Activated naive CD8-positive, alpha-beta T cell treated with anti-CD3 and anti-CD28 coated beads, Interleukin-2, amount 50 U/mL, for 16 hours (primary cell): ENCODE measurements around the gene WFDC8.

Experiments used
- DNase-seq: peaks from one replicate; pipeline ENCODE4 v3.0.0-alpha.2; 2020; ENCODE audit warnings: low read depth, low spot score

WFDC8 gene

DNA sequence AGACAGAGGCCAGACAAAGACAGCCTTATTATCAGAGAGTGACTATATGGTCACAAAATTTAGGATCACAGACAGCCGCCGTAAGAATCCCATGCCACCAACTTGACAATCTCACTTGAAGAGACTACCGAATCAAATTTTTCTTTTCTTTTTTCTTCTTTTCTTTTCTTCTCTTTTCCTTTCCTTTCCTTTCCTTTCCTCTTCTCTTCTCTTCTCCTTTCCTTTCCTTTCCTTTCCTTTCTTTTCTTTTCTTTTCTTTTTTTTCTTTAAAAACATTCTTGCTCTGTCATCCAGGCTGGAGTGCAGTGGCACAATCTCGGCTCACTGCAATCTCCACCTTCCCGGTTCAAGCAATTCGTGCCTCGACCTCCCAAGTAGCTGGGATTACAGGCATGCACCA lies 30.7 kb downstream of the WFDC8 start:
- DNase-seq: no peak

DNA sequence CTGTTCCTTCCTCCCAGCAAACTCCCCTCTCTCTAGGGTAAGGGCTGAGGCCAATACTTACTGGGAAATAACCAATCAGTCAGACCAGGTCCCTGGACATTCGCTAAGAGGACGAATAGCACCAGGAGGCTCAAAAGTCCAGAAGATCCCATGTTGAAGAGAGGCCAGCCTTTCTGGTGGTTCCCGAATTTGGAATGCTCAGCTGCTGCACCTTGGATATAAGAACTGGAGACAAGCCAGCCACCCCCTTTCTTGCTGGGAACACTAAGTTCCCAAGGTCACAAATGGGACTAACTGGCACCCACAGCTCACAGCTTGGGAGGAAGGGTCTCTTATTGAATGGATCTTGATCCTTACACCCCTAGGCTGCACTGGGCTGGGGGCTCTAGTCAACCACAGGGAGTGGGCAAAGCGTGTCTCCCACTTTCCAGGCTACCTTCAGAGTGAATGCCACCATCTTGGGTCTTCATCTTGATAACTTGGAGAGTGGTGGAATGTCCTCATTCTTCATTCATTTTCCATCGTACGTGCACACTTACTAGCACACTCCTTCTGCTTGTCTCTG lies 31.8 kb downstream of the WFDC8 start, which contains the start of gene EPPIN:
EPPIN (minus strand) TSS at position 196 of the 565 bp plus-strand sequence; CDS start at position 152, 44 bp downstream.
- DNase-seq: no peak

DNA sequence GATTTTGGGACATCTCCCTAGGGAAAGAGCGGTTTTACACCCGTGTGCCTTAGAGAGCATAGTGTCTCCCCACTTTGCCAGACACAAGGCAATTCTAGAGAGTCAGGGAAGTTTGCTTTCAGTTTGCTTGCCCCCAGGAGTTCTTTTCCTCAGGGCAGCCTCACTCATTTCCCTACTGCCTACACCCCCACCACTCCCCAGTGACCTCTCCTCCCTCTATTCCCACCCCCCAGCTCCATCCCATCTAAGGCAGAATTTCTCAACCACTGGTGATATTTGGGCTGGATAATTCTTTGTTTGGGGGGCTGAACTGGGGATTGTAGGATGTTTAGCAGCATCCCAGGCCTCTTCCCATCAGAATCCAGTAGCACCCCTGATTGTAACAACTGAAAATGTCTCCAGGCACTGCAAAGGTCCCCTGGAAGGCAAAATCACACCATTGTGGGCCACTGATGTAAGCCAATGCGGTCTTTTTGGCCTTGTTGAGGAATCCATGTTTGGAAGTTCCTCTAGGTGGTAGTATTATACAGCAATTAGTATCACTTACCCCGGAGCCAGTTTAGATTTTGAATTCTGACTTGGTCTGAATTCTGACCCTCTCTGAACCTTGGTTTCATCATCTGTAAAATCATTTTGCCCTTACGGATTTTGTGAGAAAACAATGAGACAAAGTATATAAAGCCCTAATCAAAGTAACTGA lies 33.2 kb downstream of the WFDC8 start:
- DNase-seq: no peak

DNA sequence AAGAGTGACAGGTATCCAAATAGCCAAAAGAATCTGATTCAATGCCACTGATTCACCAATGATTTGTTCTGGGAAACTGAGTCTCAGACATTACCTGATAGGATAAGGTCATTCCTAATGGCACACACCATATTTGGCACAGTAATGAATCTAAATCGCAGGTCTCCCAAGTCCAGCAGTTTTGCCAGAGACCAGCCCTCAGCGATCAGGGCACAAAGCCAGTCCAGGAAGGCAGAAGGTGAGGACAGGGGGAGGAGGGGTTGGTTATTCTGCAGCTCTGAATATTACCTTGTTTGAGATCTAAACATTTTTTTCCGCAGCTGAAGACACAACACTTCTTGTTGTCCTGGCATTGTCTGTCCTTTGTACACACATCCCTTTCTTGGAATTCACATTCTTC lies 33.7 kb downstream of the WFDC8 start:
- no peak for DNase-seq

DNA sequence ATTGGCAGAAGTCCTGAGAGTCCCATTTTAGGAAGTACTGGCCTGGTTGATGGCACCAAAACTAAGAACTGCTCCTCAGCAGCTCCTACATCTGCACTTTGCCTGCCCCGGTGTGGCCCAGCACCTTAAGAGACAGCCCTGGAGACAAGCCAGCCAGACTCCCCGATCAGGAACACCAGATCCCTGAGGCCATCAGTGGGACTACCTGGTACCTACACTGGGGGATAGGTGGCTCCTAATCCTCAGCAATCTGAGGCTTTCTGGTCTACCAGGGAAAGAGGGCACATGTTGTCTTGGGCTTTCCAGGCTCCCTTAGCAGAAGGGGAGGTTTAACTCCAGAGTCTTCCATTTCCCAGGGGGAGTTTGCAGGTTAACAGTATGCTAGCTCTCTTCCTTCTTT lies 39.7 kb downstream of the WFDC8 start, which contains the start of gene WFDC6:
WFDC6 (minus strand) TSS at position 101 of the 400 bp plus-strand sequence; CDS start at position 26, 75 bp downstream.
- DNase-seq: no peak

DNA sequence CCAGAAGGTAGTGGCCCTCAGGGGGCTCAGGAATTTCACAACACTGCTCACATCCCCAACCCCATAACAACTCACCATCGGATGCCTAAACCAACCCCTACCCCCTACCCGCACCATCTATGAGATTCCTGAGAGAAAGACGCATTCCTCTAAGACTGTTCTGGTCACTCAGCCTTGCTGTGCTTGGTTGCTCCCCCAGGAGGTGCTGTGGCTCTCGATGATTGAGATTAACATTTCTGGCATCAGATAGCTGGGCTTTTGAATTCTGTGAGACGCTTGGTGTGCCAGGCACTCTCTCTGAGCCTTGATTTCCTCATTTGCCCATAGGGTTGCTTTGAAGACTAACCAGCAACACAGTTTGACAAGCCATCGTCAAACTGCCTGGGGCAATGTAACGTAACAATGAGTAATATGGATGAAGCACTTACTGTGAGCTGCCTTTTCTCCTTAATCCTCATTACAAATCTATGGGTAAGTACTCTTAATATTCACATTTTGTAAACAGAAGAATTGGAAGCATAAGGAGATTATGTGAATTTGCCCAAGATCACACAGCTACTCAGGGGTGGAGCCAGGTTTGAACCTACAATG lies 40.8 kb downstream of the WFDC8 start:
- DNase-seq: no peak

DNA sequence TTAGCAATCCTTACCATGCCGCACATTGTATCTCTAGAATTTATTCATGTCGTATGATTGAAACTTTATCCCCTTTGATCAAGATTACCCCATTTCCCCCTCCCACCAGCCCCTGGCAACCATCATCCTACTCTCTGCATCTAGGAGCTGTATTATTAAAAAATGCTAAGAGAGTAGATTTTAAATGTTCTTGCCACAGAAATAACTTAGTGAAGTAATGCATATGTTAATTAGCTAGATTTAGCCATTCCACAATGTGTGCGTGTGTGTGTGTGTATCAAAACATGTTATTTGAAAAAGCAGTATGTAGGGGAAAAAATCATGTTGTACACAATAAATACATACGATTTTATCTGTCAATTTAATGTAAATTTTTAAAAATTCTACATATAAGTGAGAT lies 51.8 kb downstream of the WFDC8 start:
- no peak for DNase-seq

DNA sequence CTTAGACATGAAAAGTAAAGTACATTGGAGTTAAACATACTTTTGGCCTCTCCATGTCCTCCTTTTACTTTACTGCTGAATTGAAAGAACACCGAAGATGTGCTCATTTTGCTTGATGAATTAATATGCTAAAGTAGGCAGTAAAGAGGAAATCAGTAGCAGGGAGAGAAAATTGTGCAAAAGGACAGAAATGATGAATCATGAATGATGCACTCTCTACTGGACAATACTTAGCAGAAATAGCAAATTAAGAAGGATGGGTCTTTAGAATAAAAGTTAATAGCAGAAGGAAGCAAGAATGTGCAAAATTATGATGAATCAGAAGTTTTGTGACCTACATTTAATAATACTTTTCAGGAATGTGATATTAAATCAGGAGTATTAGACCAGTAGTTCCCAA lies 55.3 kb downstream of the WFDC8 start:
- DNase-seq: no peak

DNA sequence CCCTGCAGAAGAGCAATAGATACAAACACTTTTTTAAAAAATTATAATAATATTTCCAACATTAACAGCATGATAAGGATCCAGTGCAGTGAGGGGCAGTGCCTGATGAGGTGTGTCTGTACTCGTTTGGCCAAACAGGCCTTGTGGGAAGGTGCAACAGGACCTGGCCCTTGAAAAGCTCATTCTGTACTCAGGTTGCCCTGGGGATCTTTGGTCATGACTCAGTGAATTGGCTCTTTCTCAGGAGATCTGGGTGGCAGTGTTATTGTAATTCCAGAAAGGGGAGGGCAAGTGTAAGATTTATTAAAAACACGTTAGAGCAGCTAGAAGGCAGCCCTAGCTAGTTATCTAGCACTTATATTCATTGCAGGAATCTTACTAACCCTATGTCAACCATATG lies 60.8 kb downstream of the WFDC8 start:
- DNase-seq: no peak

DNA sequence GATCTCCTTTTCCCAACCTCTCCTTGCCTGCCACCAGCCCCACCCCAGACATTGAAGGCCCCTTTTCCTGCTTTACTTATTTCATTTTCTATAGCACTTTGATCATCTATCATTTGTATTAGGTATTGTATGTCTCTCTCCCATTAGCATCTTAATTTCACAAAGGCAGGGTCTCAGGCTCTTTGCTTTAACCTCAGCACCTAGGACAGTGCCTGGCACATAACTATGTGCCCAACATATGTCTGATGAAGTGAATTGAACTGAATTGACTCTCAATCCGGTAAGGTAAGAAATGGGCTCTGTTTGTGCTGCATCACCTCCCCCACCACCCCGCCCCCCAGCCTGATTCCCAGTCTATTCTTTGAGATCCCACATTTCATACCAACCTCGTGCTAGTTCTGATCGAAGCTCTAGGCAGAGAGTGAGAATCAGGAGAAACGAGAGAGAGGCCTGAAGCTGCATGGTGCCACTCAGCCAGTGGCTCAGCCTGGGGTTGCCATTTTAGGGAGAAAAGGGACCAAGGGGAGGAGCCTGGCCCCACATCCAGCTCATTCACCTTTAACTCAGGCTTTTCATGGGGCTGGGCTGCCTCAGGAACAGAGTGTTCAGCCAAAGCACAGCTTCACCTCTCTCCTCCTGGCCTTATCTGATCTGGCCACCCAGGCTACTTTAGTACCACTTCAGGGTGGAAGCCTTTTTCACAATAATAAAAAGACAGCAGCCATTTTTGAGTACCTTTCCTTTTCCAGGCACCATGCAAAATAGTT lies 63.8 kb downstream of the WFDC8 start, which contains the start of gene SPINT3:
SPINT3 (minus strand) TSS at position 476 of the 767 bp plus-strand sequence; CDS start at position 462, 14 bp downstream.
- DNase-seq: no peak

DNA sequence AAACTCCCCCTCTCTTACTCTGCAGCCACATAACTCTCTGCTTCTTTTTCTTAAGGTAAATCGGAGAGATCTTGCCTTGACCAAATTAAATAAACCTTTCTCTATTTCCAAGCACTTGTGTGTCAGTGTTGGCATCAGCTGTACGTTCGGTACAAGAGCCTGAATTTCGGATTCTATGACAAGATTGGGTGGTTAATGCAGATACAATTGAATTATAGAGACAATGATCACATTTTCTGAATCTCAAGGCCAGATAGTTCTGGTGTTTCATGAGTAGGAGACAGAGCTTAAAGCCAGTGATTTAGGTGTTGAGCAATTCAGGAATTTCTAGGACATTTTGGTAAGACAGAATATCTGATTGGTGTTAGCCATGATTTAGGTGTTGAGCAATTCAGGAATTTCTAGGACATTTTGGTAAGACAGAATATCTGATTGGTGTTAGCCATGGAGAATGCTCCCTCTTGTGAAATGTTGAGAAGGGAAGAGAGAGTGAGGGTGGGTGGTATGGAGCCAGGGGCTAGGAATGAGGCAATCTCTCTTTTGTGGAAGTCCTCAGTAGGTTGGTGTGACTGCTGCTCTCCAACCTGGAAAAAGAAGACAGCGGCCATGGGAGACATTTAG lies 68.7 kb downstream of the WFDC8 start:
- no peak for DNase-seq

DNA sequence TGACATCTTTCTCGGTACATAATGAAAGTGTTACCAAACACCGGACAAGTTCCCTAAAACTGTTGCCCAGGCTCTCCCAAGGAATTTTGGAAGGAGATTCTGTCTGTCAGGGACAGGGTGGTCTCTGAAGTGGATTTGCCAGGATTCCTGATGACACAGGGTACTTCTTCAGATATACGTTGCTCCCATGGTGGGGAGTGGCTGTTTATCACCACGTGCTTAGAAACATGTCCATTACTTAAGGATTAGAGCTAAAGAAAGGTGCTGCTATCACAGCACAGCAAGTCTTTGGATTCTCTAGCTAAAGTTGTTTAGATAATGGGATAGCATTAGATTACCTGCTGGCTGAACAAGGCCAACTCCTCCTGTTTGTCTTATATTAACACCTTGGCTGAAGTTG lies 70.0 kb downstream of the WFDC8 start:
- DNase-seq: no peak

DNA sequence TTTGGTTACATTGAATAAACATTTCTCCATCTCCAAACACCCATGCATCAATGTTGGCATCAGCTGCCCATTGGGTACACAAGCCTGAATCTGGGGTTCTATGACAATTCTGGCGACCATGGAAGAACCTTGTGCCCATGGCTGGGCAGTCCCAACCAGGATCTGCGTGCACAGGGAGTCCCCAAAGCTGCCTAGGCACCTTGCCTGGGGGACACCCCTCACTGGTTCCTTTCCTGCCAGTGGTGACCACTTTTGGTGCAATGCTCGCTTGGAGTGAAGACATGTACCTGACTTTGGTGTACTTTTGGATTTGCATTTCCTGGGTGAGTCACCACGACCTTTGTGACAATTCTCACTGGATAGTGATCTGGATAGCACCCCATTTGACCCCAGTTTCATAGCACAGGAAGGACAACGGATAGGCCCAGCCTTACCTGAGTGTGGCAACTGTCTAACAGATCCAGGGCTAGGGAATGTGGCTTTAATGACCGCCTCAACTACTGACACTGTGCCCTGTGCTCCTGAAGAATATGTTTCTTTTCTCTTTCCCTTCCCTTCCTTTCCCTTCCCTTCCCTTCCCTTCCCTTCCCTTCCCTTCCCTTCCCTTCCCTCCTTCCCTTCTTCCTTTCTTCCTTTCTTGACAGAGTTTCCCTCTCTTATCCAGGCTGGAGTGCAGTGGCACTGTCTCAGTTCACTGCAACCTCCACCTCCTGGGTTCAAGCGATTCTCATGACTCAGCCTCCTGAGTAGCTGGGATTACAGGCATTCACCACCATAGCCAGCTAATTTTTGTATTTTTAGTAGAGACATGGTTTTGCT lies 70.8 kb downstream of the WFDC8 start:
- DNase-seq: no peak

DNA sequence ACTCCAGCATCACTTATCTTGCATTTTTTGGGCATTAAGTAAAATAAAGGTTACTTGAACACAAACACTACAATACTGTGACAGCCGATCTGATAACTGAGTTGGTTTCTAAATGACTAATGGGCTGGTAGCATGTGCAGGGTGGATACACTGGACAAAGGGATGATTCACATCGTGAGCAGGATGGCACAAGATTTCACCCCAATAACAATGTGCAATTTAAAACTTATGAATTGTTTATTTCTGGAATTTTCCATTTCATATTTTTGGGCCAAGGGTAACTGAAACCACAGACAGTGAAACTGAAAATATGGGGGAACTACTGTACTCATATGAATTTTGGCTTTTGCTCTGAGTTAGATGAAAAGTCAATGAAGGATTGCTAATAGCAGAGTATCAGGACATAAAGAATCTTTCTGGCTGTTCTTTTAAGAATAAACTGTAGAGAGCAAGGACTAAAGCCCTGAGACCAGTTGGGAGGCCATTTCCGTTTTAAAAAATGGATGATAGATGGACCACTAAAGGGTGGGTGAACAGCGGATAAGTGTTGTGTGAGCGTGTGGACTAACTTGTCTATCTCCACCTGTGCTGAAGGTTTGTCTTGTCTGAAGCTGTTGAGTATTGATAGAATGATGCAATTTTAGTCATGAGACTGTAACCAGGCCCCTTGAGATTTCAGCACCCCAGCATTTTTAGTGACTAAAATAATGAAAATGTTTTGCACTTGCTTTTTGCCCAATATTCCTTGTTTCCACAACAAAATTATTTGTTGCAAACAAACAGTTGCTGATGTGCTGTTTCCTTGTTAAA lies 71.9 kb downstream of the WFDC8 start:
- no peak for DNase-seq

DNA sequence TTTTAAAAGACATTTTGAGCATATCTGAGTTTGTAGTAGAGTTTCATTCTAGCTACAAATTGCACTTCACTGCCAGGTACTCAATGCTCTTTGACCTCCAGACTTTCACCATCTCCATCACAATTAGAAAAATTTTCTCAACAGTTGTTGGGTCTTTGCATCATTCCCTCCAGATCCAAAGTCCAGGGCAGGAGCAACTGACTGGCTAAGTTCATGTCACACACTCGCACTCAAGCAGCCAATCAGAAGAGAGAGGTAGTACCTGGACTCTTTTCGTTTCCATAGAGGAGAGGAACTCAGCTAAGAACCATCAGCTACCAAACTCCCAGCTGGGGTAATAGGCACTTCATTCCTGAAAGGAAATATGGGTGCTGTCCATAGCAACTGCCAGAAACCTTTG lies 72.7 kb downstream of the WFDC8 start:
- DNase-seq: no peak

DNA sequence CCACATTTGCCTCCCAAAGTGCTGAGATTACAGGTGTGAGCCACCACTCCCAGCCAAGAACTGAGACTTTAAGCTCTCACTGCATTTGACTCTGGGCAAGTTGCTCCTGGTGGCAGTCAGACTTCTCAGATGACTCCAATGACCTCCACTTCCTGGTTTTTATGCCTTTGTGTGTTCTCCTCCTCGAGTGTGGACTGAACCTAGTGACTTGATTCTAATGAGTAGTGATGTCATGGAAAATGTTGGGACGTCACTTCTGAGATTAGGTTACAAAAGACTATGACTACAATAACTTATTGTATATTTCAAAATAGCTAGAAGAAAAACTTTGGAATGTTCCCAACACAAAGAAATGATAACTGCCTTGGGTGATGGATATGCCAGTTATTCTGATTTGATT lies 75.7 kb downstream of the WFDC8 start:
- no peak for DNase-seq

DNA sequence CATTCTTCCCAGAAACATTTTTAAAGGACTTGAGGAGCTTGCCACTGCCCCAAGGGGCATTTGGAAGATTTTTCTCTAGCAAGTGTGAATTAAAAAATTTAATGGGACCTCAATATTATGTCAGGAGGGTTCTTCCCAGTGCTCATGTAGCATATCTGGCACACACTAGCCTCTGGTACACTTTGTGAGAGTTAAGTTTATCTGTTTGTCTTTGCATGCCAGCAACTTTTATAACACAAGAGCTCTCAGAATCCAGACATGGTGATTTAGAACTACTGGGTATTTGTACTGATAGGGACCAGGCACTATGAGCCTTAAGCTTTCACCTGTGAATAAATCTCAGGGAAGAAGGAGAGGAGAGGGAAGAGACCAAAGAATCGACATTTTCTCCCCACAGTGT lies 76.5 kb downstream of the WFDC8 start:
- no peak for DNase-seq
